Endothelial cell of umbilical vein (primary cell): Measurements from ENCODE around the gene ATP1B4. TPM values are rescaled to one million over a fixed set of nuclear protein-coding genes. Genes with fewer than 3 reads are reported as not detected.

Source experiments
- BruUV-seq: library from RNA; stranded (reverse); fragments of 400-500 nt; replicated peaks from 2 replicates; lab custom pipeline; 2021; lab: Mats Ljungman, UMichigan
- CTCF ChIA-PET: fragments of 300-600, 350-600 bp; sonication (Branson Sonifier 250); formaldehyde crosslinking; loops from one replicate; lab custom pipeline; 2021; ENCODE audit warnings: antibody characterized with exemption, inconsistent platforms; lab: Charles Lee
- POLR2A ChIA-PET: fragments of 300-600, 350-600 bp; sonication (Branson Sonifier 250); formaldehyde crosslinking; loops from one replicate; lab custom pipeline; 2021; ENCODE audit warnings: antibody characterized with exemption, inconsistent platforms; lab: Charles Lee
- DNase-seq: peaks from one replicate; pipeline ENCODE4 v3.0.0-alpha.2; 2011; ENCODE audit warnings: low read depth, low spot score
- FAIRE-seq: peaks from 2 replicates; lab custom pipeline; 2011; peaks lifted over from hg19 to GRCh38; lab: Jason Lieb, UNC
- H2AFZ ChIP-seq: 2 replicates; pipeline ENCODE4 v1.6.0; 2012; ENCODE audit warnings: low read depth, low read length, control low read depth, inconsistent platforms
- H3K27ac ChIP-seq: 2 replicates; pipeline ENCODE4 v1.5.1; 2011; ENCODE audit warnings: low read depth, mild to moderate bottlenecking, control low read depth, low read length, moderate library complexity; ENCODE audit not compliant: insufficient read depth
- H3K27me3 ChIP-seq, 2 experiments: 2 replicates each; pipeline versions ENCODE4 v1.6.0 to v1.6.1; 2011; ENCODE audit warnings: low read length in 2 of 2, mixed read lengths in 1 of 2; ENCODE audit not compliant: control insufficient read depth in 2 of 2, insufficient read depth in 2 of 2
- H3K36me3 ChIP-seq, 2 experiments: 2 replicates in 1 of 2; 3 replicates in 1 of 2; pipeline ENCODE4 v1.5.1; 2011; ENCODE audit warnings: low read length in 2 of 2, mild to moderate bottlenecking in 1 of 2, moderate library complexity in 1 of 2; ENCODE audit not compliant: control insufficient read depth in 2 of 2, insufficient read depth in 2 of 2; ENCODE audit errors: extremely low read depth in 1 of 2
- H3K4me1 ChIP-seq: 3 replicates; pipeline ENCODE4 v1.5.1; 2011; ENCODE audit warnings: mild to moderate bottlenecking, low read length; ENCODE audit not compliant: control insufficient read depth, insufficient read depth; ENCODE audit errors: extremely low read depth
- H3K4me2 ChIP-seq: 2 replicates; pipeline ENCODE4 v1.6.1; 2011; ENCODE audit warnings: low read length, control low read depth, mixed read lengths; ENCODE audit not compliant: insufficient read depth
- H3K4me3 ChIP-seq, 3 experiments: fragments of 200-600 bp in 1 of 3; sonication (generic), shearing (Covaris generic) in 1 of 3; replicated peaks in 1 of 3; 2 replicates each; pipeline ENCODE4 v1.5.1; 2011 to 2016; ENCODE audit warnings: control low read depth in 3 of 3, low read length in 3 of 3, mild to moderate bottlenecking in 2 of 3, inconsistent platforms in 1 of 3, low read depth in 1 of 3, moderate library complexity in 1 of 3; ENCODE audit not compliant: insufficient read depth in 1 of 3
- H3K79me2 ChIP-seq: 2 replicates; pipeline ENCODE4 v1.6.0; 2012; ENCODE audit warnings: low read length, inconsistent platforms; ENCODE audit not compliant: control insufficient read depth, insufficient read depth
- H3K9ac ChIP-seq: replicated peaks from 2 replicates; pipeline ENCODE3; 2011; ENCODE audit warnings: low read length, control low read depth; ENCODE audit not compliant: insufficient read depth; ENCODE audit errors: extremely low read depth
- H3K9me1 ChIP-seq: replicated peaks from 3 replicates; pipeline ENCODE4 v1.6.0; 2011; ENCODE audit warnings: mild to moderate bottlenecking, low read length; ENCODE audit not compliant: control insufficient read depth, insufficient read depth; ENCODE audit errors: extremely low read depth
- H3K9me3 ChIP-seq: replicated peaks from 2 replicates; pipeline ENCODE4 v1.5.1; 2012; ENCODE audit warnings: low read length, inconsistent platforms; ENCODE audit not compliant: control insufficient read depth, insufficient read depth
- H4K20me1 ChIP-seq: replicated peaks from 2 replicates; pipeline ENCODE3; 2011; ENCODE audit warnings: mild to moderate bottlenecking, low read length; ENCODE audit not compliant: control insufficient read depth, insufficient read depth; ENCODE audit errors: extremely low read depth
- CTCF ChIP-seq, 2 donors: IDR thresholded peaks; 1 replicate in 1 of 2; 2 replicates in 1 of 2; pipeline ENCODE4 v1.5.1; 2011; ENCODE audit warnings: low read length in 2 of 2, mild to moderate bottlenecking in 2 of 2, moderate library complexity in 2 of 2, control low read depth in 1 of 2, inconsistent platforms in 1 of 2, low read depth in 1 of 2; ENCODE audit not compliant: insufficient read depth in 1 of 2; ENCODE audit errors: extremely low read depth in 1 of 2
- EZH2 ChIP-seq: IDR thresholded peaks from 2 replicates; pipeline ENCODE4 v1.6.1; 2012; ENCODE audit warnings: borderline replicate concordance, low read depth, mild to moderate bottlenecking, moderate library complexity, low read length, inconsistent platforms; ENCODE audit not compliant: severe bottlenecking
- FOS ChIP-seq: IDR thresholded peaks from 2 replicates; pipeline ENCODE4 v1.6.1; 2011; ENCODE audit warnings: mild to moderate bottlenecking, low read length, moderate library complexity, borderline replicate concordance; ENCODE audit not compliant: insufficient read depth
- GATA2 ChIP-seq: IDR thresholded peaks from 2 replicates; pipeline ENCODE4 v1.7.0; 2011; ENCODE audit warnings: low read depth, mild to moderate bottlenecking, moderate library complexity, mixed read lengths, low read length; ENCODE audit not compliant: insufficient read length, insufficient read depth
- JUN ChIP-seq: IDR thresholded peaks from 2 replicates; pipeline ENCODE4 v1.6.1; 2011; ENCODE audit warnings: borderline replicate concordance, low read depth; ENCODE audit not compliant: insufficient read length, insufficient read depth
- MAX ChIP-seq: IDR thresholded peaks from 2 replicates; pipeline ENCODE4 v1.6.1; 2011; ENCODE audit not compliant: insufficient read depth, insufficient read length
- MYC ChIP-seq: IDR thresholded peaks from one replicate; pipeline ENCODE4 v1.6.1; 2011; ENCODE audit warnings: mild to moderate bottlenecking, low read depth, low read length
- POLR2A ChIP-seq: IDR thresholded peaks from 2 replicates; pipeline ENCODE4 v1.6.1; 2012; ENCODE audit warnings: low read depth, mild to moderate bottlenecking, control low read depth, low read length
- POLR2AphosphoS5 ChIP-seq: IDR thresholded peaks from 2 replicates; pipeline ENCODE4 v1.6.1; 2012; ENCODE audit warnings: low read depth, mild to moderate bottlenecking, control low read depth, low read length, moderate library complexity; ENCODE audit not compliant: insufficient read depth
- dilution Hi-C: fragments of 300-500 bp; cut with MboI; formaldehyde crosslinking; loops from one replicate; pipeline ENCODE4 v1.15.0; 2019; ENCODE audit warnings: low sequenced_read_pairs; ENCODE audit not compliant: extremely low pct_ligation_motif_present
- intact Hi-C: fragments of 100-400 bp; cut with micrococcal nuclease; formaldehyde crosslinking; loops from one replicate; pipeline ENCODE4 v1.10.0; 2022
- polyA plus RNA-seq, 4 experiments: library from polyadenylated mRNA; depleted of rRNA in 3 of 4; stranded (reverse) in 3 of 4; unstranded in 1 of 4; fragments of >200 nt; gene quantifications; 2 replicates each; pipeline versions ENCODE4 v1.2.1 to v1.2.3, GENCODE V29; 2011 to 2012; ENCODE audit warnings: missing spikeins in 1 of 4
- total RNA-seq: library from RNA; stranded (reverse); gene quantifications from 2 replicates; pipeline ENCODE4 v1.2.3, GENCODE V29; 2021

Gene ATP1B4
- total and polyA plus RNA-seq, 2 donors (not counting 3 experiments of a cell fraction or from before 2014, with no cell fraction given): not detected

- H3K4me3 ChIP-seq: no peak overlapping the region
- no peak overlapping the region for H3K4me2 ChIP-seq
- ChIA-PET CTCF (no interaction called here), POLR2A (no interaction called here)
- intact Hi-C loops (no loop called here), dilution Hi-C loops (no loop called here)
- no peak for FAIRE-seq
- no TSS peak for BruUV-seq
- H3K27ac ChIP-seq: no peak overlapping the region
- H3K79me2 ChIP-seq: no peaks in the 10 kb centered on the region
- no peaks in the 10 kb centered on the region for H3K36me3 ChIP-seq
- H3K27me3 ChIP-seq: no peaks in the 10 kb centered on the region
- no peaks in the 10 kb centered on the region for H4K20me1 ChIP-seq
- H3K9ac ChIP-seq: no peak overlapping the region
- DNase-seq: no peak
- H3K4me1 ChIP-seq: peaks cover 11% of the 10 kb centered on the region
- TF ChIP-seq CTCF (IDR thresholded peaks at IDR 0.05; ENCODE audit: extremely low read depth in 1 of 2, insufficient read depth in 1 of 2, low read depth in 1 of 2, low read length in 2 of 2) (no peak), JUN (no peak), MAX (no peak), POLR2AphosphoS5 (no peak), FOS (no peak), EZH2 (no peak), GATA2 (no peak), POLR2A (no peak), MYC (no peak)
- H3K9me3 ChIP-seq: no peaks in the 10 kb centered on the region
- H2AFZ ChIP-seq: no peak overlapping the region
- H3K9me1 ChIP-seq: no peaks in the 10 kb centered on the region
These were observed 64.7 kb downstream of the ATP1B4 start for GRCh38 chrX:120426599-120426998.
